Measurements from ENCODE around the gene RPS21. TPM values are rescaled to one million over a fixed set of nuclear protein-coding genes. Genes with fewer than 3 reads are reported as not detected.
A peak's percentile ranks its signal among the peaks of the same experiment; 100 is the strongest.

RPS21 gene
- total and polyA plus RNA-seq, 2 of the 13 experiments (the other 11 are each of a cell fraction or from before 2014, with no cell fraction given) = 2,647 to 11,063 TPM

DNA sequence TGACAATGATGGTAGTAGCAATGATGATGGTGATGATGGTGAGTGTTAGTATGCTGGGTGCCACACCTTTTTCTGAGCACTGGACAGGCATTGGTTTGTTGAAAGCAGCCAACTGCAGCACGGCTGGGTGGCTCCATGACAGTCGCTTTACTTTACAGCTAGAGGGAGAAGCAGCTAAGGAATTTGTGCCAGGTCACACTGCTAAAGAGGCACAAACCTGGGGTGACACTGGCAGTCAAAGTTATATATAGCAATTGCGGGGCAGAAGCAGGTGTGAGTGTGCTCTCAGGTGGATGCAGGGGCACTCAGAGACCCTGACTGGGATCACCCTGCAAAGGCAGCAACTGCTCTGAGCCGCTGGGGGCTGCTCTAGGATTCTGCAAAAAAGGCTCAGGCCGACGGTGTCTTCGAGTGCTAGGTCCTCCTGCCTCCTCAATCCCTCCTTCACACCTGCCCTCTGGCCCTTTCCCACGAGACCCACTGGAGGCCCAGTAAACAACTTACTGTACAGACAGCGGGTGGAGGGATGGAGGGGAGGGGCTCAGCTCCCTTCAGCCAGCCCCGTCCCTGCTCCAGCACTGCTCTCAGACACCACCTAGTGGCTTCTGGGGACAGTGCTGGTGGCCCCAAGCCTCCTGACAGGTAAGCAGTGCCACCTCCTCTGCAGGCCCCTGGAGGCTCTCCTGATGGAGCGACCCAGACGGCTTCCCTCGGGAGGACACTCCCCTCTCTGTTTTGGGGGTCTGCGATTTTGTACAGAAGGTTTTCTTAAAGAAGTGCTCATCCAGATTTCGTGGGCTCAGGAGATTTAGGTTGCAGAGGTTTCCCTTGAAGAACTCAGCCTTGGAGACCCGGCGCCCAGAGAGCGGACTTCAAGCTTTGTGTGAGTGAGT, 4.4 kb upstream of the RPS21 start (continued):
- TF ChIP-seq, protein P1, sequence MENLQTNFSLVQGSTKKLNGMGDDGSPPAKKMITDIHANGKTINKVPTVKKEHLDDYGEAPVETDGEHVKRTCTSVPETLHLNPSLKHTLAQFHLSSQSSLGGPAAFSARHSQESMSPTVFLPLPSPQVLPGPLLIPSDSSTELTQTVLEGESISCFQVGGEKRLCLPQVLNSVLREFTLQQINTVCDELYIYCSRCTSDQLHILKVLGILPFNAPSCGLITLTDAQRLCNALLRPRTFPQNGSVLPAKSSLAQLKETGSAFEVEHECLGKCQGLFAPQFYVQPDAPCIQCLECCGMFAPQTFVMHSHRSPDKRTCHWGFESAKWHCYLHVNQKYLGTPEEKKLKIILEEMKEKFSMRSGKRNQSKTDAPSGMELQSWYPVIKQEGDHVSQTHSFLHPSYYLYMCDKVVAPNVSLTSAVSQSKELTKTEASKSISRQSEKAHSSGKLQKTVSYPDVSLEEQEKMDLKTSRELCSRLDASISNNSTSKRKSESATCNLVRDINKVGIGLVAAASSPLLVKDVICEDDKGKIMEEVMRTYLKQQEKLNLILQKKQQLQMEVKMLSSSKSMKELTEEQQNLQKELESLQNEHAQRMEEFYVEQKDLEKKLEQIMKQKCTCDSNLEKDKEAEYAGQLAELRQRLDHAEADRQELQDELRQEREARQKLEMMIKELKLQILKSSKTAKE (CRISPR knock-in tag; IDR thresholded peaks at IDR 0.05; ENCODE audit: borderline replicate concordance) = no peak
- TF ChIP-seq NONO (IDR thresholded peaks at IDR 0.05) = no peak
- TF ChIP-seq NONO (CRISPR knock-in tag; conservative IDR thresholded peaks at IDR 0.05) = 0 out of 2 replicates have a peak, but pooled peaks have one; percentile 0
- no peak for TF ChIP-seq HCFC1 (IDR thresholded peaks at IDR 0.05; ENCODE audit: low read depth, low read length)
- 0 out of 2 replicates have a peak, but pooled peaks have one; percentile 58 for TF ChIP-seq ZSCAN20 (CRISPR knock-in tag; IDR thresholded peaks at IDR 0.05; ENCODE audit: borderline replicate concordance)
- TF ChIP-seq, protein P2, sequence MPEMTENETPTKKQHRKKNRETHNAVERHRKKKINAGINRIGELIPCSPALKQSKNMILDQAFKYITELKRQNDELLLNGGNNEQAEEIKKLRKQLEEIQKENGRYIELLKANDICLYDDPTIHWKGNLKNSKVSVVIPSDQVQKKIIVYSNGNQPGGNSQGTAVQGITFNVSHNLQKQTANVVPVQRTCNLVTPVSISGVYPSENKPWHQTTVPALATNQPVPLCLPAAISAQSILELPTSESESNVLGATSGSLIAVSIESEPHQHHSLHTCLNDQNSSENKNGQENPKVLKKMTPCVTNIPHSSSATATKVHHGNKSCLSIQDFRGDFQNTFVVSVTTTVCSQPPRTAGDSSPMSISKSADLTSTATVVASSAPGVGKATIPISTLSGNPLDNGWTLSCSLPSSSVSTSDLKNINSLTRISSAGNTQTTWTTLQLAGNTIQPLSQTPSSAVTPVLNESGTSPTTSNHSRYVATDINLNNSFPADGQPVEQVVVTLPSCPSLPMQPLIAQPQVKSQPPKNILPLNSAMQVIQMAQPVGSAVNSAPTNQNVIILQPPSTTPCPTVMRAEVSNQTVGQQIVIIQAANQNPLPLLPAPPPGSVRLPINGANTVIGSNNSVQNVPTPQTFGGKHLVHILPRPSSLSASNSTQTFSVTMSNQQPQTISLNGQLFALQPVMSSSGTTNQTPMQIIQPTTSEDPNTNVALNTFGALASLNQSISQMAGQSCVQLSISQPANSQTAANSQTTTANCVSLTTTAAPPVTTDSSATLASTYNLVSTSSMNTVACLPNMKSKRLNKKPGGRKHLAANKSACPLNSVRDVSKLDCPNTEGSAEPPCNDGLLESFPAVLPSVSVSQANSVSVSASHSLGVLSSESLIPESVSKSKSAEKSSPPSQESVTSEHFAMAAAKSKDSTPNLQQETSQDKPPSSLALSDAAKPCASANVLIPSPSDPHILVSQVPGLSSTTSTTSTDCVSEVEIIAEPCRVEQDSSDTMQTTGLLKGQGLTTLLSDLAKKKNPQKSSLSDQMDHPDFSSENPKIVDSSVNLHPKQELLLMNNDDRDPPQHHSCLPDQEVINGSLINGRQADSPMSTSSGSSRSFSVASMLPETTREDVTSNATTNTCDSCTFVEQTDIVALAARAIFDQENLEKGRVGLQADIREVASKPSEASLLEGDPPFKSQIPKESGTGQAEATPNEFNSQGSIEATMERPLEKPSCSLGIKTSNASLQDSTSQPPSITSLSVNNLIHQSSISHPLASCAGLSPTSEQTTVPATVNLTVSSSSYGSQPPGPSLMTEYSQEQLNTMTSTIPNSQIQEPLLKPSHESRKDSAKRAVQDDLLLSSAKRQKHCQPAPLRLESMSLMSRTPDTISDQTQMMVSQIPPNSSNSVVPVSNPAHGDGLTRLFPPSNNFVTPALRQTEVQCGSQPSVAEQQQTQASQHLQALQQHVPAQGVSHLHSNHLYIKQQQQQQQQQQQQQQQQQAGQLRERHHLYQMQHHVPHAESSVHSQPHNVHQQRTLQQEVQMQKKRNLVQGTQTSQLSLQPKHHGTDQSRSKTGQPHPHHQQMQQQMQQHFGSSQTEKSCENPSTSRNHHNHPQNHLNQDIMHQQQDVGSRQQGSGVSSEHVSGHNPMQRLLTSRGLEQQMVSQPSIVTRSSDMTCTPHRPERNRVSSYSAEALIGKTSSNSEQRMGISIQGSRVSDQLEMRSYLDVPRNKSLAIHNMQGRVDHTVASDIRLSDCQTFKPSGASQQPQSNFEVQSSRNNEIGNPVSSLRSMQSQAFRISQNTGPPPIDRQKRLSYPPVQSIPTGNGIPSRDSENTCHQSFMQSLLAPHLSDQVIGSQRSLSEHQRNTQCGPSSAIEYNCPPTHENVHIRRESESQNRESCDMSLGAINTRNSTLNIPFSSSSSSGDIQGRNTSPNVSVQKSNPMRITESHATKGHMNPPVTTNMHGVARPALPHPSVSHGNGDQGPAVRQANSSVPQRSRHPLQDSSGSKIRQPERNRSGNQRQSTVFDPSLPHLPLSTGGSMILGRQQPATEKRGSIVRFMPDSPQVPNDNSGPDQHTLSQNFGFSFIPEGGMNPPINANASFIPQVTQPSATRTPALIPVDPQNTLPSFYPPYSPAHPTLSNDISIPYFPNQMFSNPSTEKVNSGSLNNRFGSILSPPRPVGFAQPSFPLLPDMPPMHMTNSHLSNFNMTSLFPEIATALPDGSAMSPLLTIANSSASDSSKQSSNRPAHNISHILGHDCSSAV (CRISPR knock-in tag; IDR thresholded peaks at IDR 0.05; ENCODE audit: borderline replicate concordance) = no peak
- TF ChIP-seq, protein P3, sequence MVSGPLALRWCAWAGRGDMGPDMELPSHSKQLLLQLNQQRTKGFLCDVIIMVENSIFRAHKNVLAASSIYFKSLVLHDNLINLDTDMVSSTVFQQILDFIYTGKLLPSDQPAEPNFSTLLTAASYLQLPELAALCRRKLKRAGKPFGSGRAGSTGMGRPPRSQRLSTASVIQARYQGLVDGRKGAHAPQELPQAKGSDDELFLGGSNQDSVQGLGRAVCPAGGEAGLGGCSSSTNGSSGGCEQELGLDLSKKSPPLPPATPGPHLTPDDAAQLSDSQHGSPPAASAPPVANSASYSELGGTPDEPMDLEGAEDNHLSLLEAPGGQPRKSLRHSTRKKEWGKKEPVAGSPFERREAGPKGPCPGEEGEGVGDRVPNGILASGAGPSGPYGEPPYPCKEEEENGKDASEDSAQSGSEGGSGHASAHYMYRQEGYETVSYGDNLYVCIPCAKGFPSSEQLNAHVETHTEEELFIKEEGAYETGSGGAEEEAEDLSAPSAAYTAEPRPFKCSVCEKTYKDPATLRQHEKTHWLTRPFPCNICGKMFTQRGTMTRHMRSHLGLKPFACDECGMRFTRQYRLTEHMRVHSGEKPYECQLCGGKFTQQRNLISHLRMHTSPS (CRISPR knock-in tag; IDR thresholded peaks at IDR 0.05; ENCODE audit: low read depth) = 0 out of 2 replicates have a peak, but pooled peaks have one; percentile 55
- TF ChIP-seq NPAS2 (CRISPR knock-in tag; IDR thresholded peaks at IDR 0.05; ENCODE audit: borderline replicate concordance) = no peak
- TF ChIP-seq PHB2 (IDR thresholded peaks at IDR 0.05; ENCODE audit: partially characterized antibody) = no peak
- no peak for TF ChIP-seq AKNA (CRISPR knock-in tag; IDR thresholded peaks at IDR 0.05; ENCODE audit: borderline replicate concordance)

All from HepG2 (cell line).